Measurements from ENCODE around the gene HAPSTR1.

Gene HAPSTR1

GRCh38 chr16:9114112-9114511 lies 22.7 kb downstream of the HAPSTR1 start:
- Histone ChIP-seq H3K9ac (ENCODE audit: low read depth, low read length) (no peak overlapping the region), H3K27me3 (ENCODE audit: insufficient read depth, low read length) (no peaks in the 10 kb centered on the region), H3K9me3 (ENCODE audit: insufficient read depth, low read depth, low read length) (no peaks in the 10 kb centered on the region), H3K4me1 (ENCODE audit: insufficient read depth, low read length) (peaks cover 26% of the 10 kb centered on the region), H3K4me3 (ENCODE audit: low read length) (no peak overlapping the region), H3K27ac (ENCODE audit: low read length) (no peak overlapping the region), H3K36me3 (ENCODE audit: insufficient read depth, low read depth, low read length) (peaks cover 88% of the 10 kb centered on the region)

GRCh38 chr16:9114842-9115241 lies 23.4 kb downstream of the HAPSTR1 start:
- H3K9me3 ChIP-seq (ENCODE audit: insufficient read depth, low read depth, low read length) = no peaks in the 10 kb centered on the region
- H3K27ac ChIP-seq (ENCODE audit: low read length) = no peak overlapping the region
- no peak overlapping the region for H3K4me3 ChIP-seq (ENCODE audit: low read length)
- peaks cover 18% of the 10 kb centered on the region for H3K4me1 ChIP-seq (ENCODE audit: insufficient read depth, low read length)
- H3K36me3 ChIP-seq (ENCODE audit: insufficient read depth, low read depth, low read length) = peaks cover 88% of the 10 kb centered on the region
- H3K9ac ChIP-seq (ENCODE audit: low read depth, low read length) = no peak overlapping the region
- H3K27me3 ChIP-seq (ENCODE audit: insufficient read depth, low read length) = no peaks in the 10 kb centered on the region

GRCh38 chr16:9115277-9115676 lies 23.8 kb downstream of the HAPSTR1 start:
- no peak overlapping the region for H3K27ac ChIP-seq (ENCODE audit: low read length)
- H3K4me3 ChIP-seq (ENCODE audit: low read length) = no peak overlapping the region
- H3K36me3 ChIP-seq (ENCODE audit: insufficient read depth, low read depth, low read length) = peaks cover 83% of the 10 kb centered on the region
- no peaks in the 10 kb centered on the region for H3K27me3 ChIP-seq (ENCODE audit: insufficient read depth, low read length)
- H3K4me1 ChIP-seq (ENCODE audit: insufficient read depth, low read length) = peaks cover 14% of the 10 kb centered on the region
- H3K9ac ChIP-seq (ENCODE audit: low read depth, low read length) = no peak overlapping the region
- no peaks in the 10 kb centered on the region for H3K9me3 ChIP-seq (ENCODE audit: insufficient read depth, low read depth, low read length)

GRCh38 chr16:9116141-9116540 lies 24.7 kb downstream of the HAPSTR1 start:
- H3K27ac ChIP-seq (ENCODE audit: low read length) = no peak overlapping the region
- H3K9ac ChIP-seq (ENCODE audit: low read depth, low read length) = no peak overlapping the region
- H3K36me3 ChIP-seq (ENCODE audit: insufficient read depth, low read depth, low read length) = peaks cover 78% of the 10 kb centered on the region
- no peaks in the 10 kb centered on the region for H3K9me3 ChIP-seq (ENCODE audit: insufficient read depth, low read depth, low read length)
- no peak overlapping the region for H3K4me3 ChIP-seq (ENCODE audit: low read length)
- no peaks in the 10 kb centered on the region for H3K27me3 ChIP-seq (ENCODE audit: insufficient read depth, low read length)
- H3K4me1 ChIP-seq (ENCODE audit: insufficient read depth, low read length) = peaks cover 10% of the 10 kb centered on the region

GRCh38 chr16:9118170-9118569 lies 26.7 kb downstream of the HAPSTR1 start:
- H3K27ac ChIP-seq (ENCODE audit: low read length) = no peak overlapping the region

GRCh38 chr16:9119795-9120194 lies 28.4 kb downstream of the HAPSTR1 start:
- H3K4me1 ChIP-seq (ENCODE audit: insufficient read depth, low read length) = peaks cover 4% of the 10 kb centered on the region
- H3K9me3 ChIP-seq (ENCODE audit: insufficient read depth, low read depth, low read length) = no peaks in the 10 kb centered on the region
- no peaks in the 10 kb centered on the region for H3K27me3 ChIP-seq (ENCODE audit: insufficient read depth, low read length)
- H3K27ac ChIP-seq (ENCODE audit: low read length) = no peak overlapping the region
- no peak overlapping the region for H3K4me3 ChIP-seq (ENCODE audit: low read length)
- H3K9ac ChIP-seq (ENCODE audit: low read depth, low read length) = no peak overlapping the region
- H3K36me3 ChIP-seq (ENCODE audit: insufficient read depth, low read depth, low read length) = peaks cover 75% of the 10 kb centered on the region

More at GRCh38 chr16:9118170-9118569, 26.7 kb downstream of the HAPSTR1 start:
- Histone ChIP-seq H3K27me3 (ENCODE audit: insufficient read depth, low read length) (no peaks in the 10 kb centered on the region), H3K9me3 (ENCODE audit: insufficient read depth, low read depth, low read length) (no peaks in the 10 kb centered on the region), H3K4me3 (ENCODE audit: low read length) (no peak overlapping the region), H3K9ac (ENCODE audit: low read depth, low read length) (no peak overlapping the region), H3K36me3 (ENCODE audit: insufficient read depth, low read depth, low read length) (peaks cover 78% of the 10 kb centered on the region), H3K4me1 (ENCODE audit: insufficient read depth, low read length) (no peaks in the 10 kb centered on the region; the same call in 1 of the 2 replicates)

- Histone ChIP-seq H3K36me3 (ENCODE audit: insufficient read depth, low read depth, low read length) (peaks cover 55% of the 10 kb centered on the region), H3K9ac (ENCODE audit: low read depth, low read length) (no peak overlapping the region), H3K4me3 (ENCODE audit: low read length) (no peak overlapping the region), H3K9me3 (ENCODE audit: insufficient read depth, low read depth, low read length) (no peaks in the 10 kb centered on the region), H3K27me3 (ENCODE audit: insufficient read depth, low read length) (no peaks in the 10 kb centered on the region), H3K27ac (ENCODE audit: low read length) (no peak overlapping the region), H3K4me1 (ENCODE audit: insufficient read depth, low read length) (peaks cover 11% of the 10 kb centered on the region)
These were observed 30.9 kb downstream of the HAPSTR1 start for GRCh38 chr16:9122342-9122741.

GRCh38 chr16:9122969-9123368 lies 31.5 kb downstream of the HAPSTR1 start:
- Histone ChIP-seq H3K9me3 (ENCODE audit: insufficient read depth, low read depth, low read length) (no peaks in the 10 kb centered on the region), H3K4me1 (ENCODE audit: insufficient read depth, low read length) (peaks cover 11% of the 10 kb centered on the region), H3K27ac (ENCODE audit: low read length) (no peak overlapping the region), H3K4me3 (ENCODE audit: low read length) (no peak overlapping the region), H3K27me3 (ENCODE audit: insufficient read depth, low read length) (no peaks in the 10 kb centered on the region), H3K36me3 (ENCODE audit: insufficient read depth, low read depth, low read length) (peaks cover 49% of the 10 kb centered on the region), H3K9ac (ENCODE audit: low read depth, low read length) (no peak overlapping the region)

GRCh38 chr16:9123401-9123800 lies 32.0 kb downstream of the HAPSTR1 start:
- peaks cover 45% of the 10 kb centered on the region for H3K36me3 ChIP-seq (ENCODE audit: insufficient read depth, low read depth, low read length)
- H3K27ac ChIP-seq (ENCODE audit: low read length) = no peak overlapping the region
- no peak overlapping the region for H3K9ac ChIP-seq (ENCODE audit: low read depth, low read length)
- no peaks in the 10 kb centered on the region for H3K27me3 ChIP-seq (ENCODE audit: insufficient read depth, low read length)
- H3K9me3 ChIP-seq (ENCODE audit: insufficient read depth, low read depth, low read length) = no peaks in the 10 kb centered on the region
- H3K4me3 ChIP-seq (ENCODE audit: low read length) = no peak overlapping the region
- peaks cover 11% of the 10 kb centered on the region for H3K4me1 ChIP-seq (ENCODE audit: insufficient read depth, low read length)

GRCh38 chr16:9123871-9124270 lies 32.4 kb downstream of the HAPSTR1 start:
- H3K9ac ChIP-seq (ENCODE audit: low read depth, low read length) = no peak overlapping the region
- H3K27me3 ChIP-seq (ENCODE audit: insufficient read depth, low read length) = no peaks in the 10 kb centered on the region
- no peaks in the 10 kb centered on the region for H3K9me3 ChIP-seq (ENCODE audit: insufficient read depth, low read depth, low read length)
- H3K27ac ChIP-seq (ENCODE audit: low read length) = no peak overlapping the region
- peaks cover 11% of the 10 kb centered on the region for H3K4me1 ChIP-seq (ENCODE audit: insufficient read depth, low read length)
- no peak overlapping the region for H3K4me3 ChIP-seq (ENCODE audit: low read length)
- peaks cover 40% of the 10 kb centered on the region for H3K36me3 ChIP-seq (ENCODE audit: insufficient read depth, low read depth, low read length)

GRCh38 chr16:9124444-9124843 lies 33.0 kb downstream of the HAPSTR1 start:
- H3K36me3 ChIP-seq (ENCODE audit: insufficient read depth, low read depth, low read length) = peaks cover 34% of the 10 kb centered on the region
- no peaks in the 10 kb centered on the region for H3K9me3 ChIP-seq (ENCODE audit: insufficient read depth, low read depth, low read length)
- no peaks in the 10 kb centered on the region for H3K27me3 ChIP-seq (ENCODE audit: insufficient read depth, low read length)
- H3K4me1 ChIP-seq (ENCODE audit: insufficient read depth, low read length) = peaks cover 11% of the 10 kb centered on the region
- H3K4me3 ChIP-seq (ENCODE audit: low read length) = no peak overlapping the region
- no peak overlapping the region for H3K9ac ChIP-seq (ENCODE audit: low read depth, low read length)
- H3K27ac ChIP-seq (ENCODE audit: low read length) = no peak overlapping the region

- Histone ChIP-seq H3K9me3 (ENCODE audit: insufficient read depth, low read depth, low read length) (no peaks in the 10 kb centered on the region), H3K27ac (ENCODE audit: low read length) (no peak overlapping the region), H3K36me3 (ENCODE audit: insufficient read depth, low read depth, low read length) (peaks cover 30% of the 10 kb centered on the region), H3K4me1 (ENCODE audit: insufficient read depth, low read length) (peaks cover 11% of the 10 kb centered on the region), H3K9ac (ENCODE audit: low read depth, low read length) (no peak overlapping the region), H3K4me3 (ENCODE audit: low read length) (no peak overlapping the region), H3K27me3 (ENCODE audit: insufficient read depth, low read length) (no peaks in the 10 kb centered on the region)
These were observed 33.6 kb downstream of the HAPSTR1 start for GRCh38 chr16:9124908-9125584.
